ENCODE results near the gene AFF3.

Gene AFF3

GRCh38 chr2:99811544-99811943, 330.8 kb downstream of the AFF3 start:
- no peak for DNase-seq

- DNase-seq = no peak
Measured at GRCh38 chr2:99810225-99810624, 332.2 kb downstream of the AFF3 start.

GRCh38 chr2:99809259-99809900, 333.0 kb downstream of the AFF3 start:
- DNase-seq = no peak

DNA sequence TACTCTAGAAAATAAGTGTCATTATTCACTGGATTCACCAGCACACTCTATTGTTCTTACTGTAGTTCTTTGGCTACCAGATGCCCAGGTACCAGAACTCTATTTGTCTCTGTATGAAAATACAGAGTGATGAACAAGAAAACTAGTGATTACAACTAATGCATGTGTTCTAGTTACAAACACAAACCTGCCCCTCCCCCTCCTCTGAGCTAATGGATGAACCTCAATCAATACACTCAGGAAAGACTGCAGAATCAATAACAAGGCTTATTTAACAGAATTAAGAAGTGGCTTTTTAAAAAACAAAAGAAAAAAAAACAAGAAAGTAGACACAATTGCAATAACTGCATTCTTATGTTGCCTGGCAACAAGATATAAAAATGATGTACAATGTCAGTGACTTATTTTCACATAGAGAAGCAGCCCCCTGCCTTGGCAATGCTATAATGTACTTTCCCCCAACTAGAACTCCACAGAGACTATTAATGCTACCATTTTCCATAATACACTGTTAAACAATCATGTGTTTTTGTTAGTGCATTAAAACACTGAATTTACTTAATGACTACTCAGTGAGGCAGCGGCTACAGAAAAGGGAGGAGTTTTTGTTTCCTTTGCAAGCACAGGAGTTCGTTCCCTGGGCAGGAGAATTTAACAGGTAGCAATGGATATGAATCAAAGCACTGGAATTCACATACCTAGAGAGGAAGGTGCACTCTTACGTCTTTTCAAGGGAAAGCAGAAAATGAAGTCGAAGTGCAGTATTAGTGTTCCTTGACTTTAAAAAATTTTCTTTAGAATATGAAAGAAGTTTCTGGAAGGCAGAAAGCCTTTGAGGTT, 333.8 kb downstream of the AFF3 start:
- no peak for DNase-seq

GRCh38 chr2:99806758-99807157, 335.6 kb downstream of the AFF3 start:
- DNase-seq = no peak

DNA sequence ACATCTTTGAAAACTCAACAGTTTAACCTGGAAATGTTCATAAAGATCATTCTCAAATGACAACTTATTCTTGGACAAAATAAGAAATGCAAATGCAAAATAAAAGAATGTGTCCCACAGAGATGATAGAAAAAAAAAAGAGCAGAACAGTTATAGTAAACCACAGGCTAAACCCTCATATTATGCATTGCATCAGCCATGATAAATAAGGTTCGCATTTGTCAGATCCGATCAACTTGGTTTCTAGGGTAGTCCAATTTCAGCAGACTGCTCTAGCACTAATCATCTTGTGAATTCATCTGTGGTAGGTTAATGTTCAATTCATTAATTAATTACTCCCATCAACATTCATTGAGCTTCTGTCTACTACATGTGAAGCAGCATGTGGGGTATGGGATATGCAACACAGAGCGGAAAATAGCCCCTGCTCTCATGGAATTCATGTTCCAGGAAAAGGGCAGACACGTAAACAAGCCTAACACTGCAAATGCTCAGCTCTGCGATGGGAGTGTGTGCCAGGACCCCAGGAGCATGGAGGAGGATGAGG, 336.4 kb downstream of the AFF3 start:
- no peak for DNase-seq

DNA sequence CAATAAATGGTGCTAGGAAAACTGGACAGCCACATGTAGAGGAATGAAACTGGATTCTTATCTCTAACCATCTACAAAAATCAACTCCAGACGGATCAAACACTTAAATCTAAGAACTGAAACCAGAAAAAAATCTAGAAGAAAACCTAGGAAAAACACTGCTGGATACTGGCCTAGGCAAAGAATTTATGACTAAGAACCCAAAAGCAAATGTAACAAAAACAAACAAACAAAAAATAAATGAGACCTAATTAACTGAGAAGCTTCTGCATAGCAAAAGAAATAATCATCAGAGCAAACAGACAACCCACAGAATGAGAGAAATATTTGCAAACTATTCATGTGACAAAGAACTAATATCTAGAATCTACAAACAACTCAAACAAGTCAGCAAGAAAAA, 338.5 kb downstream of the AFF3 start:
- DNase-seq = no peak

- no peak for DNase-seq
Measured at GRCh38 chr2:99802734-99803133, 339.7 kb downstream of the AFF3 start.

- no peak for DNase-seq
Measured at GRCh38 chr2:99801327-99801901, 341.0 kb downstream of the AFF3 start.

DNA sequence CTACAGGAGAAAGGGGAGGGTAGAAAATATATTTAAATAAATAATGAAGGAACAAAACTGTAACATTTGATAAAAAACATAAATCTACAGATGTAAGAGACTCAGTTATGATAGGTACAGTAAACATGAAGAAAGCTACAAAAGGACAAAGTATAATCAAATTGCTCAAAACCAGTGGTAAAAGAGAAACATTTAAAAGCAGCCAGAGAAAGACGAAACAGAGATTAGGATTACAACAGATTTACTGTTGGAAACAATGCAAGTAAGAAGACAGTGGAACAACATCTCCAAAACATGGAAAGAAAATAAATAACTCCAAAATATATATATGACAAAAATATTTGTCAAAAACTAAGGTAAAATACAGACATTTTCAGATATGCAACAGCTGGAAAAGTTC, 344.9 kb downstream of the AFF3 start:
- DNase-seq = no peak

DNA sequence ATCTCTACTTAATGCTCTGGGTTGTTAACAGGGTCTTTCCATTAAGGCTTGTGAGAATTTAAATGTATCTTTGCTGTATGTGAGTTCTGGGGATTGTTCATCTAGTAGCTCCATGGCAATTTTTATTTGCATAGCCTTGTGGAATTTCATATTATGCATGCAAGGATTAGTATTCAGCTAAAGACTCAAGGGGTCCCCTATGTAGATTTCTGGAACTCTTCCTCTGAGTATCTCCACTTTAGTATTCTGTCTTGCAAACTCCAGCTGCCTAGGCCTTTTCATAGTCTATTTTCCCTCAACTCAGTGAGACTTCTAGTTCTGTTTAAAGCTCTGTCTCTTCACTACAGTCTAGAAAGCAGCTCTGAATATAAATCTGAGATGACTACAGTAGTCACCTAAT, 348.0 kb downstream of the AFF3 start:
- no peak for DNase-seq

DNA sequence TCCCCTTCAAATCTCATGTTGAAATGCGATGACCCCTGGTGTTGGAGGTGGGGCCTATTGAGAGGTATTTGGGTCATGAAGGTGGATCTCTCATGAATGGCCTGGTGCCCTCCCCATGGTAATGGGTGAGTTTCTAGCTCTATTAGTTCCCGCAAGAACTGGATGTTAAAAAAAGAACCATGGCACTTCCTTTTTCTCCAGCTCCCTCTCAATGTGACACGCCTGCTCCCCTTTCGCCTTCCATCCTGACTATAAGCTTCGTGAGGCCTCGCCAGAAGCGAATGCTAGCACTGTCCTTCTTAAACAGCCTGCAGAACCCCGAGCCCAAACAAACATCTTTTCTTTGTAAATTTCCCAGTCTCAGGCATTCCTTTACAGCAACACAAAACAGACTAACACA, 349.4 kb downstream of the AFF3 start:
- no peak for DNase-seq

- DNase-seq = no peak
Measured at GRCh38 chr2:99789849-99790248, 352.5 kb downstream of the AFF3 start.

DNA sequence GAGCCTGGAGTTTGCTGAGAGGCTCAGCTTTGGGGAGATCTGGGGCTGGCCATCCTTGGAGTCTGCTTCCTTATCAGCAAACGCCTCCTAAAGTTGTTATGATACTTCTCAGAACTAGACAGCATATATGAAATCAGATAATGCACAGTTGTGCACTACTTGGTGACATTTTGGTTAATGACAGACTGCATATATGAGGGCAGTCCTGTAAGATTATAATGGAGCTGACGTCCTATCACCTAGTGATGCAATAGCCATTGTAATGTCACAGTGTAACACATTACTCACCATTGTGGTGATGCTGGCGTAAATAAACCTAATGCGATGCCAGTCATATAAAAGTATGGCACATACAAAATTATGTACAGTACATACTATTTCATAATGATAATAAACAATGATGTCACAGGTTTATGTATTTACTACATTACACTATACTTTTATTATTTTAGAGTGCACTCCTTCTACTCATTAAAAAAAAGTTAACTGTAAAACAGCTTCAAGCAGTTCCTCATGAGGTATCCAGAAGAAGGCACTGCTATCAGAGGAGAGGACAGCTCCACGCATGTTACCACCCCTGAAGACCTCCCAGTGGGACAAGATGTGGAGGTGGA, 354.5 kb downstream of the AFF3 start:
- no peak for DNase-seq

DNA sequence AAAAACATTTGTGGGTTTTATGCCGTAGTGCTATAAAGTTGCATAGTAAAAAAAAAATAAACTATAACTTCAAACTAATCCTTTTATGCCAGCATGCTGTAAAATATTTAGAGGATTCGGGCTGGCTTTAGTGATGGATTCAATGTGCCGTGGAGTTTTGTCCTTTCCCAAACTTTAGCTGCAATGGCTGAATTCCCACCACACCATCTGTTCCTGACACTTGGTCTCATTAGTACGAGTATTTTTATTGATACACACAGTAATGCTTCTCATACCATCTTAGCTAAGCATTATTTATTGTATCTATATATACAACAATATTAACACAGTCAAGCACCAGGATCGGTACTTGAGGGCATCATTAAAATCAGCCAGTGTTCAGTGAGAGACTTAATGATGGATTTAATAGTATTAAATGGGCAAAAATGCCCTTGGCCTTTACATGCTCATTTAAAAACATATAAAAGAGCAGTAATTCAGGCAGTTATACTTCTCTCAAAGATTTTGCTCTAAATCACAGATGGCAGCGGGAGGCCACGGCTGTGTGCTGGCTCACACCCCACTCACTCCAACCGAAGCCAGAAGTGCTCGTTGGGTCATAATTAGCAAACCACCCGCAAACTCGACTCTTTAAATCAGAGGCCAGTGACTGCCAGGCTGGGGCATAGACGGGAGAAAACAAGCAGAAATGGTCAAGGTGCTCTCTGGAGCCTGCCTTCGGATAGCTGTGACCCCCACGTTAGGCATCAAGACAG, 355.6 kb downstream of the AFF3 start:
- DNase-seq = no peak

DNA sequence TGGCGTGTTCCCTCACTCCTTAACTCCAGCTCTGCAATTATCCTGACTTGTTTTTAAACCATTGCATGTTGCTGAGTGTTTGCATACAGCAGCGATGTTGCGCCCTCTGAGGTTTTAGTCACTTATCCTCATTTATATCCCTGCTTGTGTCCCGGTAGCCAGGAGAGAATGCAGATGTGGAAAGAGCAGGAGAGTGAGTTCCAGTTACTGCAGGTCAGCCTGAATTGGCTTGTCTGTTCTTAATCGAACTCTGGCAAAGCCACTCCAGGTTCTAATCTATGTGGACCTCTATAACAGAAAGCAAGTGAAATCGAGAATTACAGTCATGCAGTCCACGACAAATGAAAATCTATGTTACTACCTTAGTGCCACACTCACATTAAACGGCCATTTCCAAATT, 357.4 kb downstream of the AFF3 start:
- DNase-seq = no peak

DNA sequence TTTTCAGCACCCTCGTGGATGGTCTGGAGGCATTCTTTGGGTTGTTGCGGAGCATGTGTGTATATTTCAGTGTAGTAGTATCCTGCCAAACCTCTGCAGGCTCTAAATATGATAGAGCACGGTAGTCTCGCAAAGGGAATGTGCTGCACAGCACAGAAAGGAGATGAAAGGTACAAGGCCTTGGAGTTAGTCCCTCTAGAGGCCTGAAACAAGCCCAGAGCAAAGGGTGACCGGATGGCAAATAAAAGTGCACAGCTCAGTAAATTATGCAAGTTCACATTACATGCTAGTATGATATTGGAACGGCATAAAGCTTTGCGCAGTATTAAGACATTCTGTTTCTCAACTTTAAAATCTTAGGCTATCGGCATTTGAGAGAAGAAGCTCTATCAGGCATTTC, 358.1 kb downstream of the AFF3 start:
- no peak for DNase-seq

- no peak for DNase-seq
Measured at GRCh38 chr2:99780276-99780675, 362.1 kb downstream of the AFF3 start.

- no peak for DNase-seq
Measured at GRCh38 chr2:99779276-99779675, 363.1 kb downstream of the AFF3 start.

GRCh38 chr2:99777656-99778290, 364.6 kb downstream of the AFF3 start:
- DNase-seq = no peak

GRCh38 chr2:99776906-99777646, 365.3 kb downstream of the AFF3 start:
- DNase-seq = no peak
